BJ (cell line): ENCODE measurements around the gene CHP1. TPM values are rescaled to one million over a fixed set of nuclear protein-coding genes. Genes with fewer than 3 reads are reported as not detected.

ENCODE experiments used
- CTCF ChIA-PET: fragments of 350-600 bp; formaldehyde crosslinking; extraction: SDS; loops from one replicate; lab custom pipeline; 2021; ENCODE audit warnings: antibody characterized with exemption, inconsistent platforms; lab: Yijun Ruan, JAX
- POLR2A ChIA-PET: fragments of 300-600 bp; sonication (Branson Sonifier 250); formaldehyde crosslinking; extraction: SDS; loops from one replicate; lab custom pipeline; 2021; ENCODE audit warnings: antibody characterized with exemption; lab: Charles Lee
- DNase-seq: peaks from one replicate; pipeline ENCODE4 v3.0.0-alpha.2; 2011; ENCODE audit warnings: low read depth
- H3K27me3 ChIP-seq: 2 replicates; pipeline ENCODE4 v1.6.0; 2011; ENCODE audit warnings: low read length; ENCODE audit not compliant: control insufficient read depth, insufficient read depth
- H3K36me3 ChIP-seq: 2 replicates; pipeline ENCODE4 v1.5.1; 2011; ENCODE audit warnings: low read length; ENCODE audit not compliant: control insufficient read depth, insufficient read depth
- H3K4me3 ChIP-seq: 2 replicates; pipeline ENCODE4 v1.5.1; 2011; ENCODE audit warnings: low read depth, mild to moderate bottlenecking, control low read depth, low read length
- polyA plus RNA-seq: library from polyadenylated mRNA; depleted of rRNA; stranded (reverse); fragments of >200 nt; gene quantifications from 2 replicates; pipeline ENCODE4 v1.2.3, GENCODE V29; 2011
- TF ChIP-seq, protein P1 (sequence below): IDR thresholded peaks from 2 replicates; pipeline ENCODE4 v1.5.1; 2011; ENCODE audit warnings: low read depth, mild to moderate bottlenecking, control low read depth, inconsistent platforms, low read length, moderate library complexity; ENCODE audit not compliant: insufficient read depth

The CHP1 gene
- polyA plus RNA-seq, 1 experiment, result 59.9 TPM

- H3K36me3 ChIP-seq, result 0 out of 2 replicates have a peak, but pooled peaks cover 5% of the 10 kb centered on the region
- DNase-seq, result no peak
- CTCF ChIA-PET, result no interaction called here
- POLR2A ChIA-PET, result no interaction called here
- H3K27me3 ChIP-seq, result no peaks in the 10 kb centered on the region
- TF ChIP-seq, protein P1, sequence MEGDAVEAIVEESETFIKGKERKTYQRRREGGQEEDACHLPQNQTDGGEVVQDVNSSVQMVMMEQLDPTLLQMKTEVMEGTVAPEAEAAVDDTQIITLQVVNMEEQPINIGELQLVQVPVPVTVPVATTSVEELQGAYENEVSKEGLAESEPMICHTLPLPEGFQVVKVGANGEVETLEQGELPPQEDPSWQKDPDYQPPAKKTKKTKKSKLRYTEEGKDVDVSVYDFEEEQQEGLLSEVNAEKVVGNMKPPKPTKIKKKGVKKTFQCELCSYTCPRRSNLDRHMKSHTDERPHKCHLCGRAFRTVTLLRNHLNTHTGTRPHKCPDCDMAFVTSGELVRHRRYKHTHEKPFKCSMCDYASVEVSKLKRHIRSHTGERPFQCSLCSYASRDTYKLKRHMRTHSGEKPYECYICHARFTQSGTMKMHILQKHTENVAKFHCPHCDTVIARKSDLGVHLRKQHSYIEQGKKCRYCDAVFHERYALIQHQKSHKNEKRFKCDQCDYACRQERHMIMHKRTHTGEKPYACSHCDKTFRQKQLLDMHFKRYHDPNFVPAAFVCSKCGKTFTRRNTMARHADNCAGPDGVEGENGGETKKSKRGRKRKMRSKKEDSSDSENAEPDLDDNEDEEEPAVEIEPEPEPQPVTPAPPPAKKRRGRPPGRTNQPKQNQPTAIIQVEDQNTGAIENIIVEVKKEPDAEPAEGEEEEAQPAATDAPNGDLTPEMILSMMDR, result no peak
- H3K4me3 ChIP-seq, result no peak overlapping the region
Observed at GRCh38 chr15:41262571-41262970, 31.5 kb downstream of the CHP1 start.

DNA sequence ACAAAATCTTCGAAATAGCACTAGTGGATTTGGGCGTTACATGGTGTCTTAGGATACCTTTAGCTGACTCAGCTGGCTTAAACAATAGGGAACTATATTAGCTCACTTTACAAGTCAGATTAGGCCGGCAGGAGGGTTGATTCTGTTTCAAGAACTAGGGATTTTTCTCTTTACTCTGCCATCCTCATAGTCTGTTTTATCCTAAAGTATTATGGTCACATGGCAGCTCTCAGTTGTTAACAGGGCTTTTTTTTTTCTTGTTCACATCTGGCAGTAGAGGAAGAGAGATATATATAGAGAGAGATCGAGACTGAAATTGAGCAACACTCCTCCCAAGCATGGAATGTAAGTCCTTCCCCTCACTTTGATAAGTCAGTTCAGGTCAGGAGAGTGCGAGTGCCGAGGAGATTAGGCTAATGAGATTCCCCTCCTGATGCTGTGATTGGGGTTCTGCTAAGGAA, 32.9 kb downstream of the CHP1 start:
- DNase-seq, result no peak
- Histone ChIP-seq H3K4me3 (no peak overlapping the region), H3K36me3 (0 out of 2 replicates have a peak, but pooled peaks cover 5% of the 10 kb centered on the region), H3K27me3 (no peaks in the 10 kb centered on the region)
- CTCF ChIA-PET, result interaction anchor here (1.4 to 1.6 kb wide), 2 partner anchors 9 to 10 kb away, joined by 3 to 4 read pairs; no protein-coding TSS in a partner anchor
- TF ChIP-seq, protein P1, result no peak
- POLR2A ChIA-PET, result no interaction called here

GRCh38 chr15:41269887-41270286, 38.8 kb downstream of the CHP1 start:
- no peaks in the 10 kb centered on the region for H3K27me3 ChIP-seq
- ChIA-PET CTCF (no interaction called here), POLR2A (no interaction called here)
- peaks cover 6% of the 10 kb centered on the region for H3K36me3 ChIP-seq
- H3K4me3 ChIP-seq, result no peak overlapping the region
- no peak for DNase-seq
- TF ChIP-seq, protein P1, result no peak

GRCh38 chr15:41276831-41277230, 45.8 kb downstream of the CHP1 start:
- ChIA-PET CTCF (no interaction called here), POLR2A (no interaction called here)
- Histone ChIP-seq H3K36me3 (peaks cover 6% of the 10 kb centered on the region), H3K27me3 (no peaks in the 10 kb centered on the region), H3K4me3 (no peak overlapping the region)
- no peak for DNase-seq
- TF ChIP-seq, protein P1, result no peak

DNA sequence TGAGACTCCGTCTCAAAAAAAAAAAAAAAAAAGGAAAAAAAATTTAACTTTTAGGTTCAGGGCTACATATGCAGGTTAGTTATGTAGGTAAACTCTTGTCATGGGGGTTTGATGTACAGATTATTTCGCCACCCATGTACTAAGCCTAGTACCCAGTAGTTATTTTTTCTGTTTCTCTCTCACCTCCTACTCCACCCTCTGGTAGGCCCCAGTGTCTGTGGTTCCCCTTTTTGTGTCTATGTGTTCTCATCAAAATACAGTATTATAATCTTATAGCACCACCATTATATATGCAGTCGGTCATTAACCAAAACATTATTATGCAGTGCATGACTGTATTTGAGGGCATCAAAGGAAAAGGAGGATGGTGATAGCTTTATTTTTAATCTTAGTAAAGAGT, 47.3 kb downstream of the CHP1 start:
- DNase-seq, result no peak
- Histone ChIP-seq H3K36me3 (peaks cover 6% of the 10 kb centered on the region), H3K27me3 (no peaks in the 10 kb centered on the region), H3K4me3 (no peak overlapping the region)
- TF ChIP-seq, protein P1, result no peak
- ChIA-PET POLR2A (no interaction called here), CTCF (interaction anchor here (0.7 to 1.6 kb wide), 2 partner anchors 31 to 47 kb away, joined by 3 to 4 read pairs; partner anchors contain the start of gene CHP1)
